Stimulated activated CD8-positive, alpha-beta memory T cell treated with anti-CD3 and anti-CD28 coated beads, Interleukin-7, amount 100 ng/mL, for 48 hours (primary cell): ENCODE data around the gene KCNJ15.
A peak's percentile ranks its signal among the peaks of the same experiment; 100 is the strongest.
"Not testable (repeated sequence)": the region's sequence is repeated elsewhere in the genome, so short reads cannot be mapped to it uniquely, and the experiment has no call there.

Experiments used
- DNase-seq, 2 donors: peaks; one replicate each; pipeline ENCODE4 v3.0.0-alpha.2; 2020; ENCODE audit warnings: low read depth in 1 of 2; ENCODE audit errors: extremely low read depth in 1 of 2

The KCNJ15 gene

GRCh38 chr21:38244407-38244787 is 12.4 kb upstream of the KCNJ15 start:
- no peak for DNase-seq

GRCh38 chr21:38244885-38245869 is 11.6 kb upstream of the KCNJ15 start:
- DNase-seq = peak; percentile 27 to 65

- DNase-seq = no peak
Observed at GRCh38 chr21:38246511-38246910, 10.3 kb upstream of the KCNJ15 start.

- not testable (repeated sequence) for DNase-seq
Observed at GRCh38 chr21:38247054-38247453, 9.7 kb upstream of the KCNJ15 start.

- DNase-seq = no peak
Observed at GRCh38 chr21:38247738-38248510, 8.9 kb upstream of the KCNJ15 start.

- no peak for DNase-seq
Observed at GRCh38 chr21:38249256-38249655, 7.5 kb upstream of the KCNJ15 start.

GRCh38 chr21:38249696-38250278 is 7.0 kb upstream of the KCNJ15 start:
- DNase-seq = no peak

- no peak for DNase-seq
Observed at GRCh38 chr21:38250991-38251418, 5.8 kb upstream of the KCNJ15 start.

- DNase-seq = no peak
Observed at GRCh38 chr21:38254970-38255369, 1.8 kb upstream of the KCNJ15 start.

GRCh38 chr21:38255571-38256117 is 1.1 kb upstream of the KCNJ15 start:
- DNase-seq = no peak

GRCh38 chr21:38257667-38258066 is 876 bp downstream of the KCNJ15 start:
- no peak for DNase-seq

- DNase-seq = no peak
Observed at GRCh38 chr21:38258521-38259485, 2.0 kb downstream of the KCNJ15 start.

- DNase-seq = no peak
Observed at GRCh38 chr21:38259665-38260064, 2.9 kb downstream of the KCNJ15 start.

- DNase-seq = no peak
Observed at GRCh38 chr21:38260426-38260825, 3.6 kb downstream of the KCNJ15 start.

- DNase-seq = no peak
Observed at GRCh38 chr21:38261851-38262250, 5.1 kb downstream of the KCNJ15 start.

- no peak for DNase-seq
Observed at GRCh38 chr21:38263493-38263892, 6.7 kb downstream of the KCNJ15 start.

GRCh38 chr21:38264571-38264970 is 7.8 kb downstream of the KCNJ15 start:
- DNase-seq = no peak

- no peak for DNase-seq
Observed at GRCh38 chr21:38265166-38265565, 8.4 kb downstream of the KCNJ15 start.

- no peak for DNase-seq
Observed at GRCh38 chr21:38266732-38267131, 9.9 kb downstream of the KCNJ15 start.
